MM.1S (cell line): Measurements from ENCODE around the gene HOXD4.

Source experiments
- DNase-seq: peaks from one replicate; pipeline ENCODE4 v3.0.0-alpha.2; 2015
- H2AFZ ChIP-seq: fragments of 300-600 bp; sonication (generic); 2 replicates; pipeline ENCODE4 v1.6.0; 2016; ENCODE audit warnings: antibody characterized with exemption, low read length
- H3F3A ChIP-seq: fragments of 300-600 bp; sonication (generic); 2 replicates; pipeline ENCODE4 v1.6.1; 2016; ENCODE audit warnings: mild to moderate bottlenecking, antibody characterized with exemption, low read length, moderate library complexity, mixed read lengths; ENCODE audit not compliant: insufficient read depth
- H3K27ac ChIP-seq: fragments of 300-600 bp; sonication (generic); 2 replicates; pipeline ENCODE4 v1.5.1; 2016; ENCODE audit warnings: mild to moderate bottlenecking, low read length
- H3K27me3 ChIP-seq: fragments of 300-600 bp; sonication (generic); replicated peaks from 2 replicates; pipeline ENCODE4 v1.6.0; 2016; ENCODE audit warnings: low read length; ENCODE audit not compliant: insufficient read depth
- H3K36me3 ChIP-seq: fragments of 300-600 bp; sonication (generic); replicated peaks from 2 replicates; pipeline ENCODE4 v1.6.1; 2016; ENCODE audit warnings: mild to moderate bottlenecking, low read length, mixed read lengths; ENCODE audit not compliant: insufficient read depth
- H3K4me1 ChIP-seq: fragments of 300-600 bp; sonication (generic); 2 replicates; pipeline ENCODE4 v1.6.1; 2016; ENCODE audit warnings: low read length, mixed read lengths
- H3K4me2 ChIP-seq: fragments of 300-600 bp; sonication (generic); 2 replicates; pipeline ENCODE4 v1.6.0; 2016; ENCODE audit warnings: low read depth, low read length
- H3K4me3 ChIP-seq: fragments of 300-600 bp; sonication (generic); 2 replicates; pipeline ENCODE4 v1.5.1; 2016; ENCODE audit warnings: low read length, mixed read lengths
- H3K79me2 ChIP-seq: fragments of 300-600 bp; sonication (generic); 2 replicates; pipeline ENCODE4 v1.6.1; 2016; ENCODE audit warnings: mixed run types, low read length, mixed read lengths
- H3K9ac ChIP-seq: fragments of 300-600 bp; sonication (generic); 2 replicates; pipeline ENCODE4 v1.6.1; 2016; ENCODE audit warnings: low read length, mixed read lengths
- H3K9me2 ChIP-seq: fragments of 300-600 bp; sonication (generic); replicated peaks from 2 replicates; pipeline ENCODE4 v1.6.1; 2016; ENCODE audit warnings: mild to moderate bottlenecking, low read length, mixed read lengths; ENCODE audit not compliant: insufficient read depth
- H3K9me3 ChIP-seq: fragments of 300-600 bp; sonication (generic); replicated peaks from 2 replicates; pipeline ENCODE4 v1.6.1; 2016; ENCODE audit warnings: mild to moderate bottlenecking, low read length, mixed read lengths; ENCODE audit not compliant: insufficient read depth
- H4K20me1 ChIP-seq: fragments of 300-600 bp; sonication (generic); 2 replicates; pipeline ENCODE4 v1.6.1; 2016; ENCODE audit warnings: mild to moderate bottlenecking, low read length, moderate library complexity, mixed read lengths; ENCODE audit not compliant: insufficient read depth
- CTCF ChIP-seq: fragments of 300-600 bp; sonication (generic); IDR thresholded peaks from 2 replicates; pipeline ENCODE4 v1.5.1; 2016; ENCODE audit warnings: antibody characterized with exemption, low read length, mixed read lengths
- EZH2 ChIP-seq: fragments of 300-600 bp; sonication (generic); optimal IDR thresholded peaks from 2 replicates; pipeline ENCODE3; 2017; ENCODE audit warnings: low read depth, mild to moderate bottlenecking, antibody characterized with exemption, low read length, mixed read lengths
- EZH2phosphoT487 ChIP-seq: fragments of 300-600 bp; sonication (generic); IDR thresholded peaks from 2 replicates; pipeline ENCODE4 v1.6.1; 2018; ENCODE audit warnings: antibody characterized with exemption, low read length

Gene HOXD4

GRCh38 chr2:176122052-176122682 is 29.2 kb upstream of the HOXD4 start:
- peaks cover 30% of the 10 kb centered on the region for H3K27me3 ChIP-seq

GRCh38 chr2:176122683-176123410 is 28.5 kb upstream of the HOXD4 start, which contains the start of gene HOXD9:
HOXD9 (plus strand) TSS chr2:176122719; CDS start chr2:176122769, 50 bp downstream.
- Histone ChIP-seq H4K20me1 (no peaks in the 10 kb centered on the region), H3K4me2 (no peak within 1 kb of the TSS), H3K9me3 (no peaks in the 10 kb centered on the region), H3K9me2 (no peaks in the 10 kb centered on the region), H3K4me3 (no peak within 1 kb of the TSS), H3K4me1 (no peaks in the 10 kb centered on the region), H3K79me2 (no peaks in the 10 kb centered on the region), H3K27me3 (peaks cover 29% of the 10 kb centered on the region), H3K9ac (no peak within 1 kb of the TSS), H3F3A (no peaks in the 10 kb centered on the region), H2AFZ (no peak within 1 kb of the TSS), H3K36me3 (no peaks in the 10 kb centered on the region), H3K27ac (no peak within 1 kb of the TSS)
- TF ChIP-seq CTCF: no peak
- no peak for TF ChIP-seq EZH2
- no peak for DNase-seq

More at GRCh38 chr2:176122052-176122682, 29.2 kb upstream of the HOXD4 start:
- H3K27ac ChIP-seq: no peak overlapping the region
- H3F3A ChIP-seq: no peaks in the 10 kb centered on the region
- H3K9me3 ChIP-seq: no peaks in the 10 kb centered on the region
- H3K4me3 ChIP-seq: no peak overlapping the region
- H2AFZ ChIP-seq: no peak overlapping the region
- no peak overlapping the region for H3K9ac ChIP-seq
- H4K20me1 ChIP-seq: no peaks in the 10 kb centered on the region
- H3K4me2 ChIP-seq: no peak overlapping the region
- TF ChIP-seq CTCF (no peak), EZH2 (no peak), EZH2phosphoT487 (no peak)
- no peaks in the 10 kb centered on the region for H3K79me2 ChIP-seq
- H3K36me3 ChIP-seq: no peaks in the 10 kb centered on the region
- no peaks in the 10 kb centered on the region for H3K4me1 ChIP-seq
- H3K9me2 ChIP-seq: no peaks in the 10 kb centered on the region
- no peak for DNase-seq

DNA sequence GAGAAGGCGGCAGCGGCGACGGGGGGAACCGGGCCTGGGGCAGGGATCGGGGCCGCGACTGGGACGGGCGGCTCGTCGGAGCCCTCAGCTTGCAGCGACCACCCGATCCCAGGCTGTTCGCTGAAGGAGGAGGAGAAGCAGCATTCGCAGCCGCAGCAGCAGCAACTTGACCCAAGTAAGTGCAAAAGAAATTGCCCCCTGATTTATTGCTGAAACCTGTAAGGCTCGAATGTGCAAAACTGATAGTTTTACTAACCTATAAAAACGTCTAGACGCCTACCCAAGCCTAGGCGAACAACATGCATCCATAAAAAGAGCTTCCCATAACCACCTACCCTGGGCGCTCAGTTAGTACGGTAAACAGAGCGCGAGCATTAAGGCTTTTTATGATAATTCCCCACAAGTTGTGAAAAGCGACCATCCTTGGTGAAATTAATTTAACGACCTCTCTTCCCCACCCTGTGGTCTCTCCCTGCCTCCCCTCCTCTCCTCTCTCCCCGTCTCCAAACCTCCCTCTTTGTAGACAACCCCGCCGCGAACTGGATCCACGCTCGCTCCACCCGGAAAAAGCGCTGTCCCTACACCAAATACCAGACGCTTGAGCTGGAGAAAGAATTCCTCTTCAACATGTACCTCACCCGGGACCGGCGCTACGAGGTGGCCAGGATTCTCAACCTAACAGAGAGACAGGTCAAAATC is 27.8 kb upstream of the HOXD4 start:
- Histone ChIP-seq H3K4me2 (no peak overlapping the region), H3K9me2 (no peaks in the 10 kb centered on the region), H3F3A (no peaks in the 10 kb centered on the region), H3K4me1 (no peaks in the 10 kb centered on the region), H3K9me3 (no peaks in the 10 kb centered on the region), H3K9ac (no peak overlapping the region), H3K79me2 (no peaks in the 10 kb centered on the region), H4K20me1 (no peaks in the 10 kb centered on the region), H2AFZ (no peak overlapping the region), H3K4me3 (no peak overlapping the region), H3K36me3 (no peaks in the 10 kb centered on the region), H3K27ac (no peak overlapping the region), H3K27me3 (peaks cover 34% of the 10 kb centered on the region)
- TF ChIP-seq CTCF (no peak), EZH2 (no peak), EZH2phosphoT487 (no peak)
- DNase-seq: no peak
